GM12801 (cell line): ENCODE results near the gene GPR18.

Source experiments
- TF ChIP-seq, protein P1 (sequence below): IDR thresholded peaks from one replicate; pipeline ENCODE4 v1.5.1; 2011; ENCODE audit warnings: control low read depth; ENCODE audit not compliant: insufficient read length; ENCODE audit errors: extremely low read depth

GPR18 gene

DNA sequence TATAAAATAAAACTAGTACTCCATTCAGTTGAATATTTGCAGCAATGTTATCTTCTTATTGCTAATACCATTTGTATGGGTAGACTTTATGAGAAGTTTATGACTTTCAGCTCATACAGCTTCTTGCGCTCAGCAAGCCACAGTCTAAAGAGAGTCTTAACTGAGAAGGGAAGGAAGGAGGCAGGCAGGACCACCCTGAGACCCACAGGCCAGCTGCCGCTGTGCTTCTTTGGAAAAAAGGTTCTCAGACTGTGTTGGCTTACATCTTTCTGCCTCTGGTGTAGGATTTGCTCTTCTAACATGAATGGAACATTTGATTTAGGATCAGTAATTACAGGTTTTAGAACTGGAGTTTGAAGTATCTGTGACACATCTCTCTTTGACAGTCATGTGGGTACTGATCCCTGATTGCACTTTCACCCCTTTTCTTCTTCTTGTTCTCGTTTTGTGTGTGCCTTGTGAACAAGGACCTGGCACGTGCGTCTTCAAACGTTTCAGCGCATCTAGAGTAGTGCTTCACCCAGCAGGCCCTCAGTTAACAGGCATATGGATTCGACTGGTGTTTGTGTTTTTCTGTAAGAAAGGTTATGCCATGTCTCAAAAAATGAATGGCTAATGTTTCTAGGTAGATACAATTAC is 7.1 kb upstream of the GPR18 start:
- TF ChIP-seq, protein P1, sequence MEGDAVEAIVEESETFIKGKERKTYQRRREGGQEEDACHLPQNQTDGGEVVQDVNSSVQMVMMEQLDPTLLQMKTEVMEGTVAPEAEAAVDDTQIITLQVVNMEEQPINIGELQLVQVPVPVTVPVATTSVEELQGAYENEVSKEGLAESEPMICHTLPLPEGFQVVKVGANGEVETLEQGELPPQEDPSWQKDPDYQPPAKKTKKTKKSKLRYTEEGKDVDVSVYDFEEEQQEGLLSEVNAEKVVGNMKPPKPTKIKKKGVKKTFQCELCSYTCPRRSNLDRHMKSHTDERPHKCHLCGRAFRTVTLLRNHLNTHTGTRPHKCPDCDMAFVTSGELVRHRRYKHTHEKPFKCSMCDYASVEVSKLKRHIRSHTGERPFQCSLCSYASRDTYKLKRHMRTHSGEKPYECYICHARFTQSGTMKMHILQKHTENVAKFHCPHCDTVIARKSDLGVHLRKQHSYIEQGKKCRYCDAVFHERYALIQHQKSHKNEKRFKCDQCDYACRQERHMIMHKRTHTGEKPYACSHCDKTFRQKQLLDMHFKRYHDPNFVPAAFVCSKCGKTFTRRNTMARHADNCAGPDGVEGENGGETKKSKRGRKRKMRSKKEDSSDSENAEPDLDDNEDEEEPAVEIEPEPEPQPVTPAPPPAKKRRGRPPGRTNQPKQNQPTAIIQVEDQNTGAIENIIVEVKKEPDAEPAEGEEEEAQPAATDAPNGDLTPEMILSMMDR: no peak

DNA sequence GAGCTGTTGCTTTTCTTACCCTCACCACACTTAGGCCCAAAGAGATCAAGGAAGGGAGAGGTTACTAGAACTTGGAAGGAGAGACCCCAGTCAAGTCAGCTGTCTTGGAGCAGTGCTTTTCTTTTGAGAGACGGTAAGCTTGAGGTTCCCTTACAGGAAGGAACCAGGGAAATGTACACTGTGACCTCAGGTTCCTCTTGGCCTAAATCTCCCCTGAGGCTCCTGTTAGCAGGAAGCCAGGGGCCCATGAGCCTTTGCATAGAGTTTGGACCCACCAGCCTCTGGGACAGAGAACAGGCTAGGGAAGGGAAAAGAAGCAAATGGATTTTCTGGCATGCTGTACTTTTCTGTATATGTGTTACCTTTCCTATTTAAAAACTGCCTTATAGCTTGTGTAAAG is 5.9 kb upstream of the GPR18 start:
- TF ChIP-seq, protein P1: no peak

DNA sequence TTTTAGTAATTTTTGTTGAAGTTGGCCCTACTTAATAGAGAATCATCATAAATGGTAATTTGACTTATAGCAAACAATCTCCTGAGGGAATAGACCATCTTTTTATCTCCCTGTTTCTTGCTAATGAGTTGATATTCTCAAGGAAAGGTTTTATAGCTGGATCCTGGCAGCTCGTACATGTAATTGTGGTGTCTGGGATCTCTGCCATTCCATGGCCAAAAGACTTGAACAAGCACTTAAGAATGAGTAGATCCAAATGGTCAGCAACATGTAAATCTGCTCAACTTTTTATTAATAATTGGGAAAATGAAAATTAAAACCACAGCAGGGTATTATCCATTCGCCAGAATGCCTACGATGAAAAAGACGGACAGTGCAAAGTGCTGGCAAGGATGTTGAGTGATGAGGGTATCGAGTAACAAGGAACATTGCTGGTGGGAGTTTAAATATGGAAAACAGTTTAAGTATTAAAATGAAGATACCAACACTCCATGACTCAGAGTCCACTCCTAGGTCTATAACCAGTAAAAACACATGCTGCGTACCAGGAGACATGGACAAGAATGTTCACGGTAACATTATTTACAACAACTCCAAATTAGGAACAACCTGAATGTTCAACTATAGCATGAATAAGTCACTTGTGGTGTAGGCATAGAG is 5.1 kb upstream of the GPR18 start:
- TF ChIP-seq, protein P1: no peak

DNA sequence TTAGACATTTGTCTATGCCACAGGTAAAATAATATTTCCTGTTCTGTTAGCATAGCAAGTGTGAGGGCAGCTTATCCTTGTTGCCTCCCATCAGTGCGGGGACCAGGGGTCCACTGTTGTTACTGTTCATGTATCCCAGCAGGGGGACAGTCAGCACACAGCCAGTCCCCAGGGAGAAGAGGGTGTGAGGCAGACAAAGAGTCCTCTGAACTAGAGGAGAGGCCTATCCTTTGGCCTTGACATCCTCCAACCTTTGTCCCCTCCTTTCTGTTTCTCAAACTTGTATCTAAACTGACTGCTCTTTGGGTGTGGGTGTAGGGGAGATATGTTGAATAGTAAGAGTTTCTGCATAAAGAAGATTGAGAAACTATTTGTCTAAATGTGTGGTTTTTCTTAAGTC is 2.9 kb upstream of the GPR18 start:
- TF ChIP-seq, protein P1: no peak

DNA sequence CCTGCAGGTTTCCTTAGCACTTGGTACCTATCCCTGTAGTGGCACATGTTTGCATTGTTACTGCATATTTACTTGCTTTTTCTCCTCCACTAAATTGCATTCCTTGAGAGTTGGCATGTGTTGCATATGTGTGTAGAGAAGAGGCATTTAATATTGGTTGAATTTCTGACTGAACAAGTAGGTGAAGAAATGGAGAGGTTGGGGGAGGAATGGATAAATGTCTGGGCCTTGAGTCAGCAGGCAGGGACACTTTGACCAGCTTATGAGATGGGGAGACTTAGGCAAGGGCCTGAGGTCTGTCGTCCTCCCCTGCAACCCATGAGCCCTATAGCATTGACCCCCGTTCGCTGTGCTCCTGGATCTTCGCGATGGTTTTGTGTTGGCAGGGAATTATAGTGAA is 2.0 kb upstream of the GPR18 start:
- TF ChIP-seq, protein P1: no peak

DNA sequence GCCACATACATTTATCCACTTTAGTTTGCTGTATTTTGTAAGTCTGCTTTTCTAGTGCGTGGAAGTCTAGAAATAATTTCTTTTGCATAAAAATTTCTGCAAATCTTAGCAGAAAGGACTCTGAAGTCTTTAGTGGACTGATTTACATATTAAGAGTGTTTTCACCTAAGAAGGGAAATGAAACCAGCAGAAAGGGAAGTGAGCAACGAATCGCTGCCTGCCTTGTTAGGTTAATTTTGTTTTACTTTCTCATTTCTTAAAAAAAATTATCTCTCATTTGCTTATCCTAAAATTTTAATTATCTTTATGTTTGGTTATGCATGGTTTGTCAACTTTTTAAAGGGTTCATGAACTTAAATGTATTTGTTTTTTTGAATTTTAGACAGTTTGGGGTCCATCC is 767 bp upstream of the GPR18 start:
- TF ChIP-seq, protein P1: no peak

DNA sequence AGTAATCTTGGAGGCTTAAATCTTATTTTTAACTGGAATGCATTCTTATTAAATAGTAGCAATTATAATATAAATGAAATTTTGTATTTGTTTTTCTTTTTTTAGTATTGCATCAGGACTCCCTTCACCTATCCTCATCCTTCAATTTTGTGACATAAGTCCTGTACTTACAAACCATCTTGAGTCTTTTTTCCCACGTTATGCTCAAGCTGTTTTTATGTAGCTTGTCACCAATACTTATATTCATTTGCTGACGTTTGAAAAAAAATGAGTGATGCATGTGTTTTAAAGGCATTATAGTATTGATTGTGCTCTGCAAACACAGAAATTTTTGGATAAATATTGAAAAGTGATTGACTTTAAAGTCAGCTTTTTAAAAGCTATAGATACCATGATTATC is 888 bp downstream of the GPR18 start:
- TF ChIP-seq, protein P1: no peak

DNA sequence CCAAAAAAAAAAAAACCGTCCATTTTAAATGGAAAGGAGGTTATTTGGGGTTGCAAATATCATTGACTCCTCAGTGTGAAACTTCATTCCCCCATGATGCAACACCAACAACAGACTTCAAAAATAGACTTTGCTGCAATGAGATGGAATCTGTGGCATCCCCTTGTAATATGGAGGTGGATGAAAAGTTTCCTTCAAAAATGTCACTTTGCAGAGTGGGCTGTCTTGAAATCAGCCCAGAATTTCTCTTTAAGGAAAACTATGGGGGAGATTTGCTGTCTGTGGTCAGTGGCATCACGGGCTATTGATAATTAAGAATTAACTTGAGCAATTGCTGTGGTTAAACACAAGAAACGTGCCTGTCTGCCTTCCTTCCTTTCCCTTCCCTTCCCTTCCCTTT is 1.5 kb downstream of the GPR18 start:
- TF ChIP-seq, protein P1: no peak
